Measurements from ENCODE around the gene FOXI1.

Gene FOXI1

GRCh38 chr5:170105642-170106611 is at the start of gene FOXI1:
TSS of gene FOXI1 (plus strand) at chr5:170105897. CDS start at chr5:170105958, 61 bp downstream.
- no peak for DNase-seq (ENCODE audit: low spot score)

GRCh38 chr5:170056561-170057267 is 49.0 kb upstream of the FOXI1 start:
- DNase-seq (ENCODE audit: low spot score), result no peak

- DNase-seq (ENCODE audit: low spot score), result no peak
These were observed 48.4 kb upstream of the FOXI1 start for GRCh38 chr5:170057311-170057710.

GRCh38 chr5:170059221-170059620 is 46.5 kb upstream of the FOXI1 start:
- DNase-seq (ENCODE audit: low spot score), result no peak

- no peak for DNase-seq (ENCODE audit: low spot score)
These were observed 38.5 kb upstream of the FOXI1 start for GRCh38 chr5:170067152-170067551.

GRCh38 chr5:170067574-170068170 is 38.0 kb upstream of the FOXI1 start:
- no peak for DNase-seq (ENCODE audit: low spot score)

- DNase-seq (ENCODE audit: low spot score), result no peak
These were observed 36.2 kb upstream of the FOXI1 start for GRCh38 chr5:170069512-170069911.

- DNase-seq (ENCODE audit: low spot score), result no peak
These were observed 34.9 kb upstream of the FOXI1 start for GRCh38 chr5:170070556-170071412.

- DNase-seq (ENCODE audit: low spot score), result no peak
These were observed 33.9 kb upstream of the FOXI1 start for GRCh38 chr5:170071748-170072147.

- DNase-seq (ENCODE audit: low spot score), result no peak
These were observed 30.0 kb upstream of the FOXI1 start for GRCh38 chr5:170075696-170076095.

- DNase-seq (ENCODE audit: low spot score), result no peak
These were observed 29.5 kb upstream of the FOXI1 start for GRCh38 chr5:170076211-170076610.

- DNase-seq (ENCODE audit: low spot score), result no peak
These were observed 29.0 kb upstream of the FOXI1 start for GRCh38 chr5:170076739-170077138.

GRCh38 chr5:170077526-170077925 is 28.2 kb upstream of the FOXI1 start:
- no peak for DNase-seq (ENCODE audit: low spot score)

GRCh38 chr5:170078458-170078857 is 27.2 kb upstream of the FOXI1 start:
- DNase-seq (ENCODE audit: low spot score), result no peak

GRCh38 chr5:170078931-170079330 is 26.8 kb upstream of the FOXI1 start:
- no peak for DNase-seq (ENCODE audit: low spot score)

GRCh38 chr5:170080217-170080616 is 25.5 kb upstream of the FOXI1 start:
- DNase-seq (ENCODE audit: low spot score), result no peak

GRCh38 chr5:170080786-170081445 is 24.8 kb upstream of the FOXI1 start:
- DNase-seq (ENCODE audit: low spot score), result no peak

- no peak for DNase-seq (ENCODE audit: low spot score)
These were observed 24.1 kb upstream of the FOXI1 start for GRCh38 chr5:170081616-170082015.

GRCh38 chr5:170082701-170083100 is 23.0 kb upstream of the FOXI1 start:
- DNase-seq (ENCODE audit: low spot score), result no peak

GRCh38 chr5:170087168-170087817 is 18.4 kb upstream of the FOXI1 start:
- DNase-seq (ENCODE audit: low spot score), result peak; percentile 37

All from left forelimb (tissue), 1 donor.